Heart right ventricle (tissue), 16 donors: ENCODE measurements around the gene ANKRD12. TPM values are rescaled to one million over a fixed set of nuclear protein-coding genes. Genes with fewer than 3 reads are reported as not detected.

ENCODE experiments used
- ATAC-seq, 8 donors: fragments of 200-7000 bp; cut with Tn5 transposase; one replicate each; pipeline ENCODE4 v1.9.1; 2020; ENCODE audit warnings: mild to moderate bottlenecking in 8 of 8, moderate library complexity in 8 of 8, moderate number of reproducible peaks in 1 of 8
- DNase-seq, 2 donors: peaks; one replicate each; pipeline ENCODE4 v3.0.0-alpha.2; 2020
- H3K27ac ChIP-seq, 10 donors: fragments of 200-600 bp; sonication (generic) in 2 of 10; one replicate each; pipeline versions ENCODE4 v1.5.0 to v1.8.0; 2020 to 2022; ENCODE audit warnings: mild to moderate bottlenecking in 3 of 10
- H3K27me3 ChIP-seq, 7 donors: fragments of 200-600 bp; one replicate each; pipeline ENCODE4 v1.8.0; 2021 to 2022; ENCODE audit warnings: mild to moderate bottlenecking in 2 of 7
- H3K36me3 ChIP-seq, 9 donors: fragments of 200-600 bp; sonication (generic) in 1 of 9; one replicate each; pipeline versions ENCODE4 v1.5.0 to v1.8.0; 2020 to 2022; ENCODE audit warnings: mild to moderate bottlenecking in 2 of 9
- H3K4me1 ChIP-seq, 9 donors: fragments of 200-600 bp; sonication (generic) in 1 of 9; one replicate each; pipeline versions ENCODE4 v1.5.0 to v1.8.0; 2020 to 2022; ENCODE audit warnings: mild to moderate bottlenecking in 4 of 9
- H3K4me3 ChIP-seq, 10 donors: fragments of 200-600 bp; sonication (generic) in 2 of 10; one replicate each; pipeline versions ENCODE4 v1.5.0 to v1.8.0; 2020 to 2022; ENCODE audit warnings: mild to moderate bottlenecking in 7 of 10, moderate library complexity in 2 of 10
- H3K9me3 ChIP-seq, 11 donors: fragments of 200-600 bp in 10 of 11; sonication (generic) in 2 of 11; one replicate each; pipeline versions ENCODE4 v1.5.0 to v1.8.0; 2013 to 2022; ENCODE audit warnings: mild to moderate bottlenecking in 2 of 11, control low read depth in 1 of 11, moderate library complexity in 1 of 11
- WGBS, 2 donors: extraction: QIAGEN DNeasy Blood & Tissue Kit; methylation state at CpG; one replicate each; pipeline ENCODE4 v1.1.7; 2013; ENCODE audit warnings: inconsistent platforms in 1 of 2; 5-methylcytosine and 5-hydroxymethylcytosine counted together
- intact Hi-C, 10 donors: fragments of 100-400 bp; cut with DNase I; formaldehyde crosslinking; loops; one replicate each; pipeline versions ENCODE4 v1.11.1 to v1.14.2; 2022
- polyA plus RNA-seq, 2 donors: library from polyadenylated mRNA; stranded (reverse); fragments of 200-250 nt; gene quantifications; one replicate each; pipeline ENCODE4 v1.2.3, GENCODE V29; 2013
- total RNA-seq, 10 donors: library from RNA; stranded (reverse); fragmentation: NEBNext Ultra II Directional in 3 of 10; extraction: Animal tissue kit (Norgen Biotek cat#: 25700) in 3 of 10; gene quantifications; one replicate each; pipeline versions ENCODE4 v1.2.1 to v1.2.4, GENCODE V29; 2021 to 2023
- TF ChIP-seq, protein P1 (sequence below), 9 donors: fragments of 200-600 bp; sonication (generic) in 2 of 9; IDR thresholded peaks; one replicate each; pipeline versions ENCODE4 v1.5.0 to v1.8.0; 2021 to 2022; ENCODE audit warnings: antibody characterized with exemption in 9 of 9, mild to moderate bottlenecking in 5 of 9, moderate library complexity in 1 of 9
- donor health status: Arrhythmogenic right ventricular cardiomyopathy.
- donor health status: ischemic (EF 13 %, LVEDD 7.1; RV severe dilation, severe dysfunction).
- donor health status: healthy with polysubstance abuse.
- donor health status: DM: no; HTN: yes; CAD: no.
- donor health status: DM: no; HTN: no; CAD: no.
- donor health status: ischemic (EF 25% LVEDD 6.9; RV normal size, moderate dysfunction).
- donor health status: ischemic (EF 25% LVEDD 5.7; RV mildly dilated, moderate dysfunction).
- donor health status: healthy.
- donor health status: DM: yes; HTN: yes; CAD: no.
- donor health status: Ischemic cardiomyopathy.
- donor health status: ischemic (EF 35%, LVEDD 5.7; RV mildly dilated, moderate dysfunction).
- donor health status: nonischemic (EF 11% LVEDD 7.7; RV severe dilation, severe dysfunction).
- donor health status: DM: yes; HTN: yes; CAD: no.
- donor health status: PGD.
- donor health status: ischemic (EF 29% LVEDD 5.4; RV normal size, mild dysfunction).
- donor health status: nonischemic (EF 23%, LVEDD 6.1; RV moderate dilation, normal function).

Gene ANKRD12
- total and polyA plus RNA-seq, 12 donors, result 3.1 to 70.2 (median 55.5) TPM

DNA sequence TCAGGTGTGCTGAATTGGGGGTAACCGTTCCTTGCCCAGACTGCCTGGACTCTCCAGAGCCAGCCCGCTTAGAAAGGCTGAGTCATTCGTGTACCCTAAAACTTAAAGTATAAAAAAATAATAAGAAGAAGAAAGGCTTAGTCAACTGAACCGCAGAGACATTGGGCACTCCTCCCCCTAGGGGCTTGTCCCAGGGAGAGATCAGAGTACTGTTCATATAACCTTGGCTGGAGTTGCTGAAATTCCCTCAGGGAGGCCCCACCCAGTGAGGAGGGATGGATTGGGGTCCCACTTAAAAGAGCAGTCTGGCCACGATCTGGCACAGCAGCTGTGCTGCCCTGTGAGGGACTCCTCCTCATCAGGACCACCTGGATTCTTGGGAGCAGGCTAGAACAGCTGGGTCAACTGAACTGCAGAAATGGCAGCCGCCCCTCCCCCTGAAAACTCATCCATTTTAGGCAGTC lies 37.2 kb downstream of the ANKRD12 start:
- H3K9me3 ChIP-seq, result peaks cover 0 to 15% (median 0%) of the 10 kb centered on the region in 11 donors
- peak in 3 of 8 donors; percentile 6 to 29 (median 19) for ATAC-seq
- peaks cover 2 to 74% (median 50%) of the 10 kb centered on the region in 9 donors for H3K4me1 ChIP-seq
- TF ChIP-seq, protein P1, sequence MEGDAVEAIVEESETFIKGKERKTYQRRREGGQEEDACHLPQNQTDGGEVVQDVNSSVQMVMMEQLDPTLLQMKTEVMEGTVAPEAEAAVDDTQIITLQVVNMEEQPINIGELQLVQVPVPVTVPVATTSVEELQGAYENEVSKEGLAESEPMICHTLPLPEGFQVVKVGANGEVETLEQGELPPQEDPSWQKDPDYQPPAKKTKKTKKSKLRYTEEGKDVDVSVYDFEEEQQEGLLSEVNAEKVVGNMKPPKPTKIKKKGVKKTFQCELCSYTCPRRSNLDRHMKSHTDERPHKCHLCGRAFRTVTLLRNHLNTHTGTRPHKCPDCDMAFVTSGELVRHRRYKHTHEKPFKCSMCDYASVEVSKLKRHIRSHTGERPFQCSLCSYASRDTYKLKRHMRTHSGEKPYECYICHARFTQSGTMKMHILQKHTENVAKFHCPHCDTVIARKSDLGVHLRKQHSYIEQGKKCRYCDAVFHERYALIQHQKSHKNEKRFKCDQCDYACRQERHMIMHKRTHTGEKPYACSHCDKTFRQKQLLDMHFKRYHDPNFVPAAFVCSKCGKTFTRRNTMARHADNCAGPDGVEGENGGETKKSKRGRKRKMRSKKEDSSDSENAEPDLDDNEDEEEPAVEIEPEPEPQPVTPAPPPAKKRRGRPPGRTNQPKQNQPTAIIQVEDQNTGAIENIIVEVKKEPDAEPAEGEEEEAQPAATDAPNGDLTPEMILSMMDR (IDR thresholded peaks at IDR 0.05), result no peak
- H3K27ac ChIP-seq, result peak overlapping the region in 1 of 10 donors; percentile 16
- no peak for DNase-seq
- intact Hi-C loops, result loop anchor here in 1 of 10 donors (2.0 kb wide), 1 partner anchor 29 kb away; no protein-coding TSS in a partner anchor
- 83 to 93% methylated on average over 6 of the region's 6 CpGs for WGBS, 2 donors
- H3K4me3 ChIP-seq, result no peak overlapping the region
- H3K36me3 ChIP-seq, result peaks cover 0 to 3% (median 0%) of the 10 kb centered on the region in 9 donors
- no peaks in the 10 kb centered on the region for H3K27me3 ChIP-seq

DNA sequence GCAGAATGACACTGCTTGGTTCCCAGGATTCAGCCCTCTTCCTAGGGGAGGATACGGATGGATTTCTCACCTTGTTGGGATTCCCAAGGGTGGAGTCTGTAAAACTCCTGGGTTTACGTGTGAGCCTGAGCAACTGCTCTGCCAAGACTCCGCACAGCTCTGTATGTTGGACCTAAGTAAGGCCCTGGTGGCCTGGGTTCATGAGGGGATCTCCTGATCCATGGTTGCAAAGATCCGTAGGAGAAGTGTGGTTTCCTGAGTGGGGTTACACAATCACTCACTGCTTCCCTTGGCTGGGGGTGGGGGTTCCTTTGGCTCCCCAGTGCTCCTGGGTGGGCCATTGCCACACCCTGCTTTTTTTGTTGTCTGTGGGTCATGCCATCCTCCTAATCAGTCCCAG lies 37.7 kb downstream of the ANKRD12 start:
- TF ChIP-seq, protein P1 (IDR thresholded peaks at IDR 0.05), result no peak
- peaks cover 2 to 74% (median 50%) of the 10 kb centered on the region in 9 donors for H3K4me1 ChIP-seq
- intact Hi-C loops, result no loop called here
- H3K4me3 ChIP-seq, result no peak overlapping the region
- peak in 5 of 8 donors; percentile 6 to 53 (median 12) for ATAC-seq
- H3K27me3 ChIP-seq, result no peaks in the 10 kb centered on the region
- DNase-seq, result no peak
- 81 to 90% methylated on average over 4 of the region's 4 CpGs for WGBS, 2 donors
- peaks cover 0 to 13% (median 0%) of the 10 kb centered on the region in 11 donors for H3K9me3 ChIP-seq
- H3K27ac ChIP-seq, result peak overlapping the region in 1 of 10 donors; percentile 16
- peaks cover 0 to 3% (median 0%) of the 10 kb centered on the region in 9 donors for H3K36me3 ChIP-seq

GRCh38 chr18:9175115-9175514 lies 38.5 kb downstream of the ANKRD12 start:
- no peak overlapping the region for H3K4me3 ChIP-seq
- H3K36me3 ChIP-seq, result peaks cover 0 to 3% (median 0%) of the 10 kb centered on the region in 9 donors
- intact Hi-C loops, result no loop called here
- DNase-seq (no peak), ATAC-seq (no peak)
- TF ChIP-seq, protein P1 (IDR thresholded peaks at IDR 0.05), result no peak
- H3K9me3 ChIP-seq, result peaks cover 0 to 10% (median 0%) of the 10 kb centered on the region in 11 donors
- no peaks in the 10 kb centered on the region for H3K27me3 ChIP-seq
- H3K4me1 ChIP-seq, result peaks cover 2 to 71% (median 52%) of the 10 kb centered on the region in 9 donors
- 91 to 100% methylated on average over 1 of the region's 1 CpG for WGBS, 2 donors
- H3K27ac ChIP-seq, result no peak overlapping the region

DNA sequence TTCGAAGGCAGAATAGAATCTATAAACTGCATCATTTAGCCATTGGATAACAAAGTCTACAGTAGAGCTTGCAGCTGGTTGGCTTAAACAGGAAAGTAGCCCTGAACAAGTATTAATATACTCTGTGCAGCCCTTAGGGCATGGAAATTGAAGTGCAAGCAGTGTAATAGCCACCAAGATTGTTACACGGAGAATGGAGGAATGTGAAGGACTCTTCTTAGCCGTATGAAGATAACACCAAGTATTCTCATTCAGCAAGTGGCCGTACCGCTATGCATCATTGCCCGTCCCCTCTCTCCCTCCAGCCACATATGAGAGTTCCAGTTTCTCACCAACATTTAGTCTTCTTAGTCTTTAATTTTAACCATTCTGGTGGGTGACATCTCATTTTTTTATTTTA lies 40.5 kb downstream of the ANKRD12 start:
- intact Hi-C loops, result no loop called here
- TF ChIP-seq, protein P1 (IDR thresholded peaks at IDR 0.05), result no peak
- WGBS, 2 donors, result 63 to 68% methylated on average over 6 of the region's 6 CpGs

More for the DNA sequence above, 40.5 kb downstream of the ANKRD12 start:
- ATAC-seq (peak in 5 of 8 donors; percentile 20 to 39 (median 31)), DNase-seq (no peak)
- H3K27ac ChIP-seq, result peak overlapping the region in 3 of 10 donors; percentile 1 to 28 (median 11)
- H3K27me3 ChIP-seq, result no peaks in the 10 kb centered on the region
- peaks cover 2 to 79% (median 49%) of the 10 kb centered on the region in 9 donors for H3K4me1 ChIP-seq
- no peaks in the 10 kb centered on the region for H3K9me3 ChIP-seq
- H3K4me3 ChIP-seq, result no peak overlapping the region
- H3K36me3 ChIP-seq, result peaks cover 0 to 3% (median 0%) of the 10 kb centered on the region in 9 donors
